HG03439 (cell line): Measurements from ENCODE around the gene CAGE1.
"Not testable (repeated sequence)": the region's sequence is repeated elsewhere in the genome, so short reads cannot be mapped to it uniquely, and the experiment has no call there.

ENCODE experiments used
- ATAC-seq: cut with Tn5 transposase; IDR thresholded peaks from one replicate; pipeline ENCODE4 v1.9.1; 2021; ENCODE audit warnings: mild to moderate bottlenecking, moderate library complexity; ENCODE audit not compliant: unreplicated experiment

The CAGE1 gene

DNA sequence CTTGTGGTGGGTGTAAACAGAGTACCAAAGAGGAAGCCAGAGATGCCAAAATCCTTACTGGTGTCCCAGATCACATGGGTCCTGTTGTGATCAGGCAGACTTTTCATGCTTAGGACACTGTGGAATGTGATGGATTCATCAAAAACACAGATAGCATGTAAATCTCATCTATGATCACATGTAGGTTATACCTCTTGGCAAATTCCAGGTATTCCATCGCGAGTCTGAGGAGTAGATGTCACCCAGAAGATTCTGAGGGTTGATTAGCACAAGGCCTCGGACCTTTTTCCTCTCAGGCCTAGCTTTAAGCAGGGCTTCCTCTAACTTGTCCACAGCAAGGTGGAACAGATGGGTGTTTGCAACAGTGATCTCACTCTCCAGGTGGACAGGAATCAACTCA lies 48.3 kb downstream of the CAGE1 start:
- no peak for ATAC-seq

DNA sequence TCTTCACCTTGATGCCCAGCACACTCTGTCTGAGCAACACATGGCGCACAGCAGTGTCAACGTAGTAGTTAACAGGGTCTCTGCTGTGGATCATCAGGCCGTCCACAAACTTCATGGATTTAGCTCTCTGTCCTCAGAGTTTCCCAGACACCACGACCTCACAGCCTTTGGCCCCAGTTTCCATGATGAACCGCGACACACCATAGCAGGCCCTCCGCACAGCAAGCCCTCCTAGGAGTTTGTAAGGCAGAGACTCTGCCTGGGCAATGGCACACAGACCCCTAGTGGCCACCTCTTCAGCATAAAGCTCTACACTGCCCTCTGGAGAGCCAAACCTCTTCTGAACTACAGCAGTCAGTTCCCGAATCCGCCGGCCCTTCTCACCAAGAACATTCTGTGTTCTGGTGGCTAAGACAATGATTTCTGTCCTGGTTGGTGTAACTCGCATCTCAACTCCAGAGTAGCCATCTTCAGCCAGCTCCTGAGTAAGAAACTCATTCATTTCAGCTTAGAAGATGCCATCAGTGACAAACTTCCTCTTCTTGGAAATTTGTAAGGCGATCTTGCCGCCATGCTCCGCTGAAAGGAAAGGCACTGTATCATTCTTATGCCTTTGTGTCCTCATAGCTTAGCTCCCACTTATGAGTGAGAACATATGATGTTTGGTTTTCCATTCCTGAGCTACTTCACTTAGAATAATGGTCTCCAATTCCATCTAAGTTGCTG lies 50.4 kb downstream of the CAGE1 start:
- ATAC-seq = not testable (repeated sequence)

- no peak for ATAC-seq
These were observed 51.5 kb downstream of the CAGE1 start for GRCh38 chr6:7338031-7338430.

DNA sequence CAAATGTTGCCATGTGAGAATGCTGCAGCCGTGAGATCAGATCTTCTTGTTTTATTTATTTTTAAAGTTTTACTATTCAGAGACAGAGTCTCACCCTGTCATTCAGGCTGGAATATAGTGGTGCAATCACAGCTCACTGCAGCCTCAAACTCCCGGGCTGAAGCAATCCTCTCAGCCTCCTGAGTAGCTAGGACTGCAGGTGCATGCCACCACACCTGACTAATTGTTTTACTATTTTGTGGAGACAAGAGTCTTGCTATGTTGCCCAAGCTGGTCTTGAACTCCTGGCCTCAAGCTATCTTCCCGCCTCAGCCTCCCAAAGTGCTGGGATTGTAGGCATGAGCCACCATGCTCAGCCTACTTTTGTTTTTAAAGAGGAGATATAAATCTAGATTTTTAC lies 54.0 kb downstream of the CAGE1 start:
- no peak for ATAC-seq

DNA sequence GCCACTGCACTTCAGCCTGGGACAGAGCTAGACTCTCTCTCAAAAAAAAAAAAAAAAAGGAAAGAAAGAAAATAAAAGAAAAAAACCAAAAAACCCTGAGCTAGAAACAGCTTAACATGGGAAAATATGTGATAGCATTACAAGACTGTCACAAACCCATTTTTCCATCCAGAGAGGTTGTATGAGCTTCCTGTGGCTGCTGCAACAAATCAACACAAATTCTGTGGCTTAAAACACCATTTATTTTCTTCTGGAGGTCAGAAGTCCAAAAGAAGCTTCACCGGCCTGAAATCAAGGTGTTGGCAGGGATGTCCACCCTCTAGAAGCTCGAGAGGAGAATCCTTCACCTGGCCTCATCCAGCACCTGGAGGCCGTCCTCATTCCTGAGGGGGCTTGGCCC lies 54.9 kb downstream of the CAGE1 start:
- no peak for ATAC-seq

DNA sequence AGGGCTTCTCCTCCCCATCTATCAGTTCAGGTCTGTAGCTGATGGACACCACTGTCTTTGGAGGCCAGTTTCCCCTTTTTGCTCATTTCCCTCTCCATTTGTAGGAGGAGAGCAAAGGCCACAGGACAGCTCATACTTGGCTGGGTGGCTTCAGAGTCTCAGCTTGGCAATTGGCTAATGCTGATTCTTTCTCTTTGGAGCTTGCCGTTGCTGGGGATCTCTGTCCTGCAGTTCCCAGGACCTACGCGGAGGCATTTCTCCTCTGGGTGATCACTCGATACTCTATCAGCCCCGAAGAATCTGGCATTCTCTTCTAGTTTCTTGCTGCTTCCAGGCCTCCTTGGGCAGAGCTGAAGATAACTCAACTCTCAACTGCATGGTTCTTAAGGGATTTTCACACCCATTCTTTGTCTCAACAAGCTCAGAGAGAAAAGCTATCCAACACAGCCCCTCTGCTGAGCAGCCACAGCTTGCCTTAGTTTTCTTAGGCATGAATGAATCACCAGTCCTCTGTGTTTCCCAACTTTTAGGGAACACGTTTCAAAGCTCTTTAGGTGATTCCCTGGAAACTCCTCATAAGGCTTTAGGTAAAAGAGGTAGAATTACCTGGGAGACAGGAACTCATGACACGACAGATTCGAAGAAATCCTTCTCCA lies 57.3 kb downstream of the CAGE1 start:
- ATAC-seq = no peak

- no peak for ATAC-seq
These were observed 58.1 kb downstream of the CAGE1 start for GRCh38 chr6:7331452-7331851.

GRCh38 chr6:7328243-7328642 lies 61.3 kb downstream of the CAGE1 start:
- ATAC-seq = no peak

GRCh38 chr6:7325750-7326149 lies 63.8 kb downstream of the CAGE1 start:
- ATAC-seq = no peak

DNA sequence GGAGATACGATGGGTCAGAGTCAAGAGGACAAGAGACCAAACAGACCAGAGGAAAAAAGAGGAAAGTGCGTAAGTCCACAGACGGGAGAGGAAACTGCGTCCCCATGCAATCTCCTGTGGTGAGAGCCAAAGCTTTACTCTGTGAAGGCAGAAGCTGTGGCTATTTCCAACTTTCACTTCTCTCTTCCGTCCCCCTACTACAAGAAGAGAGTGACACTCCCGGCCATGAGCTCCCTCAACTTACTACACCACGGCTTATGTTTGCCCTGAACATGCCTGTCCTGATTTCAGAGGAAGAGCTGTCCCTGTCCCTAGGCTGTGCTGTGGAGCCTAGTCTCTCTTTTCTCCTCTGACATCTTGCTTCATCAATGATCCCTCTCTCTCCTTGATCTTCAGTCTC lies 65.0 kb downstream of the CAGE1 start:
- ATAC-seq = no peak

- ATAC-seq = no peak
These were observed 66.5 kb downstream of the CAGE1 start for GRCh38 chr6:7323074-7323473.

DNA sequence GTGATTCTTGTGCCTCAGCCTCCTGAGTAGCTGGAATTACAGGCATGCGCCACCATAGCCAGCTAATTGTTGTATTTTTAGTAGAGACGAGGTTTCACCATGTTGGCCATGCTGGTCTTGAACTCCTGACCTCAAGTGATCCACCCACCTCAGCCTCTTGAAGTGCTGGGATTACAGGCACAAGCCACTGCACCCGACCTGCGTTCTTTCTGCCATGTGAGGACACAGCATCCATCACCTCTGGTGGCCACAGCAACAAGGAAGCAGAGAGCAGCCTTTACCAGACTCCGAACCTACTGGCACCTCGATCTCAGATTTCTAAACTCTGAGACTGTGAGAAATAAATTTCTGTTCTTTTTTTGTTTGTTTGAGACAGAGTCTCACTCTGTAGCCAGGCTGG lies 67.7 kb downstream of the CAGE1 start:
- not testable (repeated sequence) for ATAC-seq

GRCh38 chr6:7319406-7319805 lies 70.1 kb downstream of the CAGE1 start:
- ATAC-seq = not testable (repeated sequence)

- ATAC-seq = no peak
These were observed 72.0 kb downstream of the CAGE1 start for GRCh38 chr6:7317538-7317937.

DNA sequence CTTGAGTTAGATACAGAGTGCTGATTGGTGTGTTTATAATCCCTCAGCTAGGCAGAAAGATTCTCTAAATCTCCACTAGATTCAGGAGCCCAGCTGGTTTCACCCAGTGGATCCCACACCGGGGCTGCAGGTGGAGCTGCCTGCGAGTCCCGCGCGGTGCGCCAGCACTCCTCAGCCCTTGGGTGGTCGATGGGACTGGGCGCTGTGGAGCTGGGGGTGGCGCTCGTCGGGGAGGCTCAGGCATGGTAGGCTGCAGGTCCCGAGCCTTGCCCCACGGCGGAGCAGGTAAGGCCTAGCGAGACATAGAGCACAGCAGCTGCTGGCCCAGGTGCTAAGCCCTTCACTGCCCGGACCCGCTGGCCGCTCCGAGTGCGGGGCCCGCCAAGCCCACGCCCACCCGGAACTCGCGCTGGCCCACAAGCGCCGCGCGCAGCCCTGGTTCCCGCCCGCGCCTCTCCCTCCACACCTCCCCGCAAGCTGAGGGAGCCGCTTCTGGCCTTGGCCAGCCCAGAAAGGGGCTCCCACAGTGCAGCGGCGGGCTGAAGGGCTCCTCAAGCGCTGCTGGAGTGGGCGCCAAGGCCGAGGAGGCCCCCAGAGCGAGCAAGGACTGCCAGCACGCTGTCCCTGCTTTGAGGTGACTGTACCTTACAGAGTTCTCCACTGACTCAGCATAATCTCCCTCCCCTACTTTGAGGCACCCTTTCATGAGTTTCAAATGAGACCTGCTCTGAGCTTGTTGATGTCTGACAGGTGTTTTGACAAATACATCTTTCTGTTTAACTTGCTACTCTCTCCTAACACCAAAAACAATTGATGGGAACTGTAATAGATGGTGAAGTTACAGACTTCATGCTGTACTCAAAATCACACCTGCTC lies 72.6 kb downstream of the CAGE1 start:
- ATAC-seq = no peak

GRCh38 chr6:7315948-7316365 lies 73.6 kb downstream of the CAGE1 start:
- ATAC-seq = no peak

GRCh38 chr6:7315087-7315947 lies 74.2 kb downstream of the CAGE1 start:
- ATAC-seq = not testable (repeated sequence)

GRCh38 chr6:7314414-7314813 lies 75.1 kb downstream of the CAGE1 start:
- ATAC-seq = no peak

- no peak for ATAC-seq
These were observed 75.9 kb downstream of the CAGE1 start for GRCh38 chr6:7313505-7314165.
